ENCODE measurements around the gene NFKBIZ.

Gene NFKBIZ

DNA sequence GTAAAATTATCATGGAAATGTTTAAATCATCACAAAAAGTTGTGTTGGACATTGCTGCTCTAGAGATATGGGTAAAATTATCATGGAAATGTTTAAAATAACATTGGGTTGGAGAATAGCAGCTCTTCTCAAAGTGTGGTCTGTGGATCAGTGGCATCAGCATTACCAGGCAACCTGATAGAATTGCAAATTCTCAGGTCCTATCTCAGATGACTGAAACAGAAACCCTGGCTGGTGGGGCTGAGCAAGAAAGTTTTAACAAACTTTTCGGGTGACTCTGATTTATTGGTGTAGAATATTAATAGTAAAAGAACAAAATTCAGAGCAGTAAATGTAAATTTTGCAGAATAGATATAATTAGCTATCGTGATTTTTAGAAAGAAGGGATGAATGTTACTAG, 41.4 kb upstream of the NFKBIZ start:
- no peak overlapping the region for H3K4me3 ChIP-seq (ENCODE audit: low read depth, low read length)
- in situ Hi-C loops (cut with HindIII; ENCODE audit: low sequenced_read_pairs), result loop anchor here (10.0 kb wide), 1 partner anchor 417 kb away; no protein-coding TSS in a partner anchor
- DNase-seq (ENCODE audit: low read depth, low spot score), result no peak
- TF ChIP-seq, protein P1, sequence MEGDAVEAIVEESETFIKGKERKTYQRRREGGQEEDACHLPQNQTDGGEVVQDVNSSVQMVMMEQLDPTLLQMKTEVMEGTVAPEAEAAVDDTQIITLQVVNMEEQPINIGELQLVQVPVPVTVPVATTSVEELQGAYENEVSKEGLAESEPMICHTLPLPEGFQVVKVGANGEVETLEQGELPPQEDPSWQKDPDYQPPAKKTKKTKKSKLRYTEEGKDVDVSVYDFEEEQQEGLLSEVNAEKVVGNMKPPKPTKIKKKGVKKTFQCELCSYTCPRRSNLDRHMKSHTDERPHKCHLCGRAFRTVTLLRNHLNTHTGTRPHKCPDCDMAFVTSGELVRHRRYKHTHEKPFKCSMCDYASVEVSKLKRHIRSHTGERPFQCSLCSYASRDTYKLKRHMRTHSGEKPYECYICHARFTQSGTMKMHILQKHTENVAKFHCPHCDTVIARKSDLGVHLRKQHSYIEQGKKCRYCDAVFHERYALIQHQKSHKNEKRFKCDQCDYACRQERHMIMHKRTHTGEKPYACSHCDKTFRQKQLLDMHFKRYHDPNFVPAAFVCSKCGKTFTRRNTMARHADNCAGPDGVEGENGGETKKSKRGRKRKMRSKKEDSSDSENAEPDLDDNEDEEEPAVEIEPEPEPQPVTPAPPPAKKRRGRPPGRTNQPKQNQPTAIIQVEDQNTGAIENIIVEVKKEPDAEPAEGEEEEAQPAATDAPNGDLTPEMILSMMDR (IDR thresholded peaks at IDR 0.05; ENCODE audit: low read depth, low read length), result no peak

DNA sequence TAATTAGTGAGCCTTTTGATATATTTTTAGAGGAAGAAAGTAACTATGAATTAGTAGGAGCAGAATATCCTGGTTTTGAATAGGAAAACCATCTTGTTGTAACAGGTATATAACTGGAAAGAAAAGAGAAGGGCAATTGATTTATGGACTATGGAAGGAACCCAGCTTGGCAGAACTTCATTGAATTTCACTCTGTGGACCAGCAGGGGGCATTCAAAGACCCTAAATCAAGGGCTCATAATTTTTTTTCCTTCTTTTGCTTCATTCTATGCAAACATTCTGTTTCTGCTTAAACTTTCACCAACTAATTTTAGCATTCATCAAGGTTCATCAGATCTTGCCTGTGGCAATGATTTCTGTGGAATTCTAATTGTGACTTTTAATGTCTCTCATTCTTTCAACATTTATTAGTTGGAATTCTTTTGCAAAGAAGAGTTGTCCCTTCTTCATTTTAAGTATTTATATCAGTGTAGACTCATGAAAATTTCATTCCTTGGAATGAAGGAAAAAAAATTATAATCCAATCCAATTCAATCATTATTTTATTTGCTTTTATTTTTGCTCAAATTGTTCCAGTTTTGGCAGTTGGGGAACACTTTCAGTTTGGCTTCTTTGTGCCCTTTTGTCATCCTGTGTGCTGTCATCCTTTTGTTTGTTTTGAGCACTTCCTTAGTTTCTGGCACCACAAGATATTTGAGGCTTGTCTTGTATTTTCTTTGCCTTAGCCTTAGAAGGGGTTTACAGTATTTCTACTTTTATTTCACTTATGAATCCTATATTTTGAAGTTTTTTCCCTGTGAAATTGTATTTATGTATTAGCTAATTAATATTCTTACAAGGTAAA, 39.9 kb upstream of the NFKBIZ start:
- in situ Hi-C loops (cut with HindIII; ENCODE audit: low sequenced_read_pairs), result loop anchor here (10.0 kb wide), 1 partner anchor 415 kb away; no protein-coding TSS in a partner anchor
- TF ChIP-seq, protein P1 (IDR thresholded peaks at IDR 0.05; ENCODE audit: low read depth, low read length), result peak; percentile 58
- H3K4me3 ChIP-seq (ENCODE audit: low read depth, low read length), result no peak overlapping the region
- DNase-seq (ENCODE audit: low read depth, low spot score), result peak; percentile 51

DNA sequence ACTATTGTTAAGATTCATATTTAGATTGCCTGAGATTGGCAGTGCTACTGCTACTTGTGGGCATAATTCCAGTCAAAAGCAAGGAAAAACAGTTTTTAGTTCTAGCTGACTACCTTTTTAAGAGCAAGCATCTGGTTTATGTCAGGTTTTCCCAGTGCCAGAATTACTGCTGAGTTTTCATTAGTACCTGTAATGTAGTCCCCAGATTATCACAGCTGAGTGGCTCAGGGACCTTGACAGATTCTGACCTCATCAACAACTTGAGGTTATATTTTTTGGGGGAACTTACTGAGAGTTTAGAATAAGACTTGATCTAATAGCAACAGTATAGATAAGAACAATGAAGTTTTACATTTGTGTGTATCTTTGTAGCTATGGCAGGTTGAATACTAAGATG, 39.3 kb upstream of the NFKBIZ start:
- no peak for DNase-seq (ENCODE audit: low read depth, low spot score)
- TF ChIP-seq, protein P1 (IDR thresholded peaks at IDR 0.05; ENCODE audit: low read depth, low read length), result no peak
- no peak overlapping the region for H3K4me3 ChIP-seq (ENCODE audit: low read depth, low read length)
- in situ Hi-C loops (cut with HindIII; ENCODE audit: low sequenced_read_pairs), result no loop called here

DNA sequence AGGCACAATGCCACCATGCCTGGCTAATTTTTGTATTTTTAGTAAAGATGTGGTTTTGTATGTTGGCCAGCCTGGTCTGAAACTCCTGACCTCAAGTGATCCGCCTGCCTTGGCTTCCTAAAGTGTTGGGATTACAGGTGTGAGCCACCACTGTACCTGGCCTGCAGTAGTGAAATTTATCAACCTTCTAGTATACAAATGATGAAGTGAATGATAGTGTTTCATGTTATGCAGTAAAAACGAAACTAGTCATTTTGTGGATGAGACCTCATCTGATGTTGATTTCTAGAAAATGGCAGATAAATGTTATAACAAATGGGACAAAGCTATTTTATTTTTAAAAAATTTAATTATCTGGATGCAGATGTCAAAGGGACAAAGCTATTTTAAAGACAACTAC, 37.4 kb upstream of the NFKBIZ start:
- TF ChIP-seq, protein P1 (IDR thresholded peaks at IDR 0.05; ENCODE audit: low read depth, low read length), result no peak
- no peak overlapping the region for H3K4me3 ChIP-seq (ENCODE audit: low read depth, low read length)
- no peak for DNase-seq (ENCODE audit: low read depth, low spot score)
- in situ Hi-C loops (cut with HindIII; ENCODE audit: low sequenced_read_pairs), result no loop called here

DNA sequence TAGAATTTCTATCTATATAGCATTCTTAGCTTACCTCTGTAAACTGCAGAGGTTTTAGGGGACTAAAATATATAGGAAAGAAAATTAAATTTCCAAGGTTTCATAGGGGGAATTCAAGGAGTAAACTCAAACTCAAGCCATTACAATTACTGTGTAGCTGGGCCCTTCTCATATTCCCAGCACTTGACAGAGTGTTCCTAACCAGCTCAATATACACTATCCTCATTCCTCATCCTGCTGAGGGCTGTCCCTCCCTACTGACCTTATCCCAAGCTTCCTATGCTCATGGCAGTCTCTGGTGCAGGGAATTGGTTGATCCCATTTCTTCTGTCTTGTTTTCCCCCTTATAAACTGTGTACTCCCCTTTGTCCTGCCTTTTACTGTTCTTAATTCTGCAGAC, 36.4 kb upstream of the NFKBIZ start:
- no peak overlapping the region for H3K4me3 ChIP-seq (ENCODE audit: low read depth, low read length)
- in situ Hi-C loops (cut with HindIII; ENCODE audit: low sequenced_read_pairs), result no loop called here
- no peak for DNase-seq (ENCODE audit: low read depth, low spot score)
- TF ChIP-seq, protein P1 (IDR thresholded peaks at IDR 0.05; ENCODE audit: low read depth, low read length), result no peak

DNA sequence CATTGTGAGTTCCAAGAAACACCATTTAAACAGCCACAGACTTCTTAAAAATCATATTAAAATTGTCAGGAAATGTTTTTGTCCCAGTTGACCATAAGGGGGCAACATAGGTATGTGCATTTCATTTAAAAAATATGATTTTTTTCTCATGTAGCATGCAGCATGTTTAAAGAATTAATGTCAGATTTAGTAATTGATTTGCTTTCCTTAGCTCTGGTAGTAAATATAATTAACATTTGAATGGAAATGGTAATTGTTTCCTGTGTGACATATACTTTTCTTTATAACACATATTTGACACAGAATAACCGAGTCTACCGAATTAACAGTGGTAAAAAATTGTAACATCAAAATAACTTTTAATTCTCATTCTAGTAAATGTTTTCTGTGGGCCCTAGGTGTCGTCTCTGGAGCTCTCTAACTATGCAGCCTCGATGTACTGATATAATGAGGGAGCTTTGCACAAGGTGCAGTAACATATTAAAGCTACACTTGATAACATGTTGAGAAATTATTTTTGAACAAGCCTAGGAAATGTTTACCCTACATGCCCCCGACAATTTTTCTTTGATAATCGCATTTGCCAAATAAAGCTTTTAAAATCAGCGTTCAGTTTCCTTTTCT, 35.4 kb upstream of the NFKBIZ start:
- DNase-seq (ENCODE audit: low read depth, low spot score), result peak; percentile 61
- TF ChIP-seq, protein P1 (IDR thresholded peaks at IDR 0.05; ENCODE audit: low read depth, low read length), result peak; percentile 43
- no peak overlapping the region for H3K4me3 ChIP-seq (ENCODE audit: low read depth, low read length)
- in situ Hi-C loops (cut with HindIII; ENCODE audit: low sequenced_read_pairs), result no loop called here
